A673 (cell line): ENCODE data around the gene INKA1. TPM values are rescaled to one million over a fixed set of nuclear protein-coding genes. Genes with fewer than 3 reads are reported as not detected.
"Not testable (repeated sequence)": the region's sequence is repeated elsewhere in the genome, so short reads cannot be mapped to it uniquely, and the experiment has no call there.

Experiments used
- BruUV-seq: library from RNA; stranded (reverse); fragments of 400-500 nt; replicated peaks from 2 replicates; lab custom pipeline; 2021; lab: Mats Ljungman, UMichigan
- CTCF ChIA-PET: fragments of 300-600 bp; sonication (Branson Sonifier 250); formaldehyde crosslinking; loops from one replicate; lab custom pipeline; 2022; ENCODE audit warnings: antibody characterized with exemption; lab: Charles Lee
- POLR2A ChIA-PET: fragments of 300-600 bp; sonication (Branson Sonifier 250); formaldehyde crosslinking; loops from one replicate; lab custom pipeline; 2022; ENCODE audit warnings: antibody characterized with exemption; ENCODE audit not compliant: low non-redundant PET; lab: Charles Lee
- DNase-seq: peaks from one replicate; pipeline ENCODE4 v3.0.0-alpha.2; 2015; ENCODE audit warnings: low spot score
- H3K27ac ChIP-seq: fragments of 200-600 bp; sonication (generic); 2 replicates; pipeline ENCODE4 v1.5.1; 2016; ENCODE audit warnings: mixed run types, low read depth, mild to moderate bottlenecking, mixed read lengths, antibody characterized with exemption, low read length; ENCODE audit not compliant: poor library complexity, severe bottlenecking
- H3K27me3 ChIP-seq: fragments of 200-600 bp; sonication (generic); replicated peaks from 2 replicates; pipeline ENCODE4 v1.6.1; 2017; ENCODE audit warnings: mixed run types, low read depth, mild to moderate bottlenecking, mixed read lengths, antibody characterized with exemption, low read length; ENCODE audit not compliant: insufficient read depth, poor library complexity
- H3K36me3 ChIP-seq: fragments of 200-600 bp; sonication (generic); 2 replicates; pipeline ENCODE4 v1.6.1; 2016; ENCODE audit warnings: mixed run types, mild to moderate bottlenecking, mixed read lengths, antibody characterized with exemption, low read length; ENCODE audit not compliant: insufficient read depth, poor library complexity, severe bottlenecking
- H3K4me1 ChIP-seq: fragments of 200-600 bp; sonication (generic); 2 replicates; pipeline ENCODE4 v1.6.1; 2017; ENCODE audit warnings: mixed run types, mild to moderate bottlenecking, mixed read lengths, antibody characterized with exemption, low read length; ENCODE audit not compliant: insufficient read depth, poor library complexity, severe bottlenecking
- H3K4me3 ChIP-seq: fragments of 200-600 bp; sonication (generic); 2 replicates; pipeline ENCODE4 v1.5.1; 2016; ENCODE audit warnings: low read depth, mixed run types, mild to moderate bottlenecking, mixed read lengths, low read length; ENCODE audit not compliant: poor library complexity, severe bottlenecking
- H3K9me3 ChIP-seq: fragments of 200-600 bp; sonication (generic); 2 replicates; pipeline ENCODE4 v1.6.1; 2016; ENCODE audit warnings: mixed run types, low read depth, mild to moderate bottlenecking, mixed read lengths, antibody characterized with exemption, low read length; ENCODE audit not compliant: poor library complexity, severe bottlenecking
- EZH2 ChIP-seq: fragments of 200-600 bp; sonication (generic); IDR thresholded peaks from 2 replicates; pipeline ENCODE4 v1.6.1; 2017; ENCODE audit warnings: borderline replicate concordance, low read depth, mild to moderate bottlenecking, mixed read lengths, antibody characterized with exemption, low read length; ENCODE audit not compliant: poor library complexity, severe bottlenecking
- intact Hi-C: fragments of 100-400 bp; cut with micrococcal nuclease; formaldehyde crosslinking; loops from one replicate; pipeline ENCODE4 v1.10.0; 2022; ENCODE audit not compliant: unreplicated experiment
- total RNA-seq: library from RNA; stranded (reverse); gene quantifications from 2 replicates; pipeline ENCODE4 v1.2.3, GENCODE V29; 2021
- TF ChIP-seq, protein P1 (sequence below): fragments of 300-800, 200-600 bp; sonication (generic); conservative IDR thresholded peaks from 2 replicates; pipeline ENCODE4 v1.5.1; 2017; ENCODE audit warnings: low read depth, mild to moderate bottlenecking, antibody characterized with exemption, low read length, moderate library complexity, mixed read lengths

INKA1 gene
- total RNA-seq, 1 experiment from 2014 or later, result 7.1 TPM

DNA sequence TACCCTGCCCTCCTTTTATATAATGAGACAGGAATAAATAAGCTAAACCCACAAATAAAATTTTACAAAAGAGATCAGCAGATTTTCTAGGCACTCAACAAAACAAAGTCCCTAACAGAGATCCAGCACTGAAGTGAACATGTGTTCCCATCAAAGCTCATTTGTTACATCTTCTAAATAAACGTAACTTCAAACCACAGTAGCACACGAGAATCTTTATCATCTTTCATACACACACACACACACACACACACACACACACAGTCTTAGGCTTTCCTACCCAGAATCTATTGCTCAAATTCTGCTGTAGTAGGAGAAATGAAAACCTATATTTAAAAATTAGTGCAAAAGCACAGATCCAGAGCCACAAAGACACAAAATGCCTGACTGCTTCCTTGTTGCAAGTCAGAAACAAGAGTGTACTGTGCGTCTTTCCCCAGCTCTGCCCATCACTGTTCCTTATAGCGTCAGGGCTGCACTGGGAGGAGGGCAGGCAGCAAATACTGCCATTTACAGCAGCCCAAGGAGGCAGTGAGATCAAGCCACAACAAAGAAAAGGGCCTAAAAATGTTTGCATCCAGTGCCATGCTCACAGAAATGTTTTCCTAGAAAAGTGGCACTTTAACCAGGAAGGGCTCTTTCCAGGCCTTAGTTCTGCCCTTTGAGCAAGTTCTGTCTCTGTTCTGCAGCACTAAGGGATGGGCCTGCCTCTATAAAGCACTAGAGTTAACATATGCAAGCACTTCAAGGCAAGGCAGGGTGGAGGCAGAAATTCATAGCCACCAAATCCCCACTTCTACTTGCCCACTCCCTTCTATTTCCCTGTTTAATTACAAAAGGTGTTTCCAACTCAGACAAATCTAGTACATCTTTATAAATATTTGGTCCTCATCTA lies 22.7 kb upstream of the INKA1 start:
- no TSS peak for BruUV-seq
- no peaks in the 10 kb centered on the region for H3K27me3 ChIP-seq
- no peak overlapping the region for H3K4me3 ChIP-seq
- H3K4me1 ChIP-seq, result no peaks in the 10 kb centered on the region
- intact Hi-C loops, result no loop called here
- no peaks in the 10 kb centered on the region for H3K9me3 ChIP-seq
- TF ChIP-seq, protein P1, sequence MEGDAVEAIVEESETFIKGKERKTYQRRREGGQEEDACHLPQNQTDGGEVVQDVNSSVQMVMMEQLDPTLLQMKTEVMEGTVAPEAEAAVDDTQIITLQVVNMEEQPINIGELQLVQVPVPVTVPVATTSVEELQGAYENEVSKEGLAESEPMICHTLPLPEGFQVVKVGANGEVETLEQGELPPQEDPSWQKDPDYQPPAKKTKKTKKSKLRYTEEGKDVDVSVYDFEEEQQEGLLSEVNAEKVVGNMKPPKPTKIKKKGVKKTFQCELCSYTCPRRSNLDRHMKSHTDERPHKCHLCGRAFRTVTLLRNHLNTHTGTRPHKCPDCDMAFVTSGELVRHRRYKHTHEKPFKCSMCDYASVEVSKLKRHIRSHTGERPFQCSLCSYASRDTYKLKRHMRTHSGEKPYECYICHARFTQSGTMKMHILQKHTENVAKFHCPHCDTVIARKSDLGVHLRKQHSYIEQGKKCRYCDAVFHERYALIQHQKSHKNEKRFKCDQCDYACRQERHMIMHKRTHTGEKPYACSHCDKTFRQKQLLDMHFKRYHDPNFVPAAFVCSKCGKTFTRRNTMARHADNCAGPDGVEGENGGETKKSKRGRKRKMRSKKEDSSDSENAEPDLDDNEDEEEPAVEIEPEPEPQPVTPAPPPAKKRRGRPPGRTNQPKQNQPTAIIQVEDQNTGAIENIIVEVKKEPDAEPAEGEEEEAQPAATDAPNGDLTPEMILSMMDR, result no peak
- TF ChIP-seq EZH2, result no peak
- POLR2A ChIA-PET, result interaction anchor here (0.6 kb wide), 1 partner anchor 625 kb away, joined by 3 read pairs; no protein-coding TSS in a partner anchor
- CTCF ChIA-PET, result no interaction called here
- no peak for DNase-seq
- H3K27ac ChIP-seq, result no peak overlapping the region
- peaks cover 6% of the 10 kb centered on the region for H3K36me3 ChIP-seq

DNA sequence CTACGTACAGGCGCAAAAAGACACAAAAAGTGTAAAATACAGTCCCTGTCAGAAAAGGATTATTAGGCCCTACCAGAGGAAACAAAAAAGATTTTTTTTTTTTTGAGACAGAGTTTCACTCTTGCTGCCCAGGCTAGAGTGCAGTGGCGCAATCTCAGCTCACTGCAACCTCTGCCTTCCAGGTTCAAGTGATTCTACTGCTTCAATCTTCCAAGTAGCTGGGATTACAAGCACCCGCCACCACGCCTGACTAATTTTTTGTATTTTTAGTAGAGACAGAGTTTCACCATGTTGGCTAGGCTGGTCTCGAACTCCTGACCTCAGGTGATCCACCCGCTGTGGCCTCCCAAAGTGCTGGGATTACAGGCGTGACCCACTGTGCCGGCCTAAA lies 22.1 kb upstream of the INKA1 start:
- H3K4me1 ChIP-seq, CTCF ChIA-PET, BruUV-seq, POLR2A ChIA-PET, DNase-seq, intact Hi-C loops, H3K36me3 ChIP-seq, H3K27me3 ChIP-seq, H3K27ac ChIP-seq, H3K4me3 ChIP-seq, H3K9me3 ChIP-seq: not testable (repeated sequence)

DNA sequence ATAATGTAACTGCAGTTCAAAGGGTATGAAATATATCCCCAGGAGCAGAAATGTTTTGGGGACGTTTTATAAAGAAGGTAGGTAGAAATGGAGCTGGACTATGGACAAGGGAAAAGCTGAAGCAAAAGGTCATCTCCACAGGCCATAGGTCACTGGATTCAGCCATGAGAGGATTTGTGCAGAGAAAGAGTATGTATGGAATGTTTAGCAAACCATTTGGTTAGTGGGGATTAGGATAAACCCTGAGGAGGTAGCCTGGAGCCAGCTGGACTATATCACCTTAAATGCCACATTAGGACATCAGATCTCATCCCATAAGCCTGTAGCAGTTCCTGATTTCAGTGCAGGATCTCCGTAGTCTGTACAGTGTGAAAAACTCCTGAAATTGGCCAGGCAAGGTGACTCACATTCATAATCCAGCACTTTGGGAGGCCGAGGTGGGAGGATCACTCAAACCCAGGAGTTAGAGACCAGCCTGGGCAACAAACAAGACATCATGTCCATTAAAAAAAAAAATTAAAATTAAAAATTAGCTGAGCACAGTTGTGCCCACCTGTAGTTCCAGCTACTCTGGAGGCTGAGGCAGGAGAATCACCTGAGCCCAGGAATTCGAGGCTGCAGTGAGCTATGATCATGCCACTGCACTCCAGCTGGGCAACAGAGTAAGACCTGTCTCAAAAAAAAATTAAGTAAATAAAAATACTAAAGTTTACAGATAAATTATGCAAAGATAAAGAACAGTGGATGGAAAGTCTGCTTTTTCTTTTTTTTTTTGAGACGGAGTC lies 21.5 kb upstream of the INKA1 start:
- Histone ChIP-seq H3K4me1 (no peaks in the 10 kb centered on the region), H3K27ac (no peak overlapping the region), H3K4me3 (no peak overlapping the region), H3K27me3 (no peaks in the 10 kb centered on the region), H3K9me3 (no peaks in the 10 kb centered on the region), H3K36me3 (peaks cover 6% of the 10 kb centered on the region)
- TF ChIP-seq EZH2, result no peak
- TF ChIP-seq, protein P1, result no peak
- no TSS peak for BruUV-seq
- intact Hi-C loops, result no loop called here
- DNase-seq, result no peak
- ChIA-PET POLR2A (no interaction called here), CTCF (no interaction called here)

DNA sequence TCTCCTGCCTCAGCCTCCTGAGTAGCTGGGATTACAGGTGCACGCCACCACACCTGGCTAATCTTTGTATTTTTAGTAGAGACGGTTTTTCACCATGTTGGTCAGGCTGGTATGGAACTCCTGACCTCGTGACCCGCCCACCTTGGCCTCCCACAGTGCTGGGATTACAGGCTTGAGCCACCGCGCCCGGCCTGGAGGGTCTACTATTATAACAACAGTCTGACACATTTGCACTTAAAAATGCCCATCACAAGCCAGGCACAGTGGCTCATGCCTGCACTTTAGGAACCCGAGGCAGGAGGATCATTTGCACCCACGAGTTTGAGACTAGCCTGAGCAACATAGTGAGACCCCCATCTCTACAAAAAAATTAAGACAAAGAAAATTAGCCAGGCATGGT lies 20.8 kb upstream of the INKA1 start:
- H3K4me3 ChIP-seq, H3K36me3 ChIP-seq, H3K27me3 ChIP-seq, H3K9me3 ChIP-seq, H3K27ac ChIP-seq, intact Hi-C loops, BruUV-seq, DNase-seq, POLR2A ChIA-PET, H3K4me1 ChIP-seq: not testable (repeated sequence)
- CTCF ChIA-PET, result interaction anchor here (0.7 kb wide), 1 partner anchor 53 kb away, joined by 3 read pairs; no protein-coding TSS in a partner anchor
